GM12878 (cell line): Measurements from ENCODE around the gene DAAM1. TPM values are rescaled to one million over a fixed set of nuclear protein-coding genes. Genes with fewer than 3 reads are reported as not detected.

Experiments used
- ATAC-seq: fragments of 200-7000 bp; cut with Tn5 transposase; 3 replicates; pipeline ENCODE4 v1.9.1; 2020; ENCODE audit warnings: mild to moderate bottlenecking, moderate library complexity
- BruUV-seq: library from RNA; stranded (reverse); fragments of 400-500 nt; replicated peaks from 2 replicates; lab custom pipeline; 2021; lab: Mats Ljungman, UMichigan
- CTCF ChIA-PET: fragments of 300-600 bp; sonication (Branson Sonifier 250); formaldehyde crosslinking; extraction: SDS; loops from one replicate; lab custom pipeline; 2021; ENCODE audit warnings: inconsistent platforms; lab: Yijun Ruan, JAX
- POLR2A ChIA-PET: fragments of 350-600 bp; formaldehyde crosslinking; extraction: SDS; loops from one replicate; lab custom pipeline; 2021; ENCODE audit warnings: inconsistent platforms; lab: Charles Lee
- RAD21 ChIA-PET: fragments of 300-600 bp; sonication (Branson Sonifier 250); formaldehyde crosslinking; loops from one replicate; lab custom pipeline; 2023; ENCODE audit warnings: antibody characterized with exemption; ENCODE audit not compliant: unreplicated experiment; lab: Charles Lee
- SMC1A ChIA-PET: fragments of 300-600 bp; sonication (Branson Sonifier 250); formaldehyde crosslinking; loops from one replicate; lab custom pipeline; 2023; ENCODE audit not compliant: unreplicated experiment, uncharacterized antibody; lab: Charles Lee
- DNase-seq: peaks from one replicate; pipeline ENCODE4 v3.0.0-alpha.2; 2011; ENCODE audit warnings: low read depth, low spot score
- FAIRE-seq: peaks from 3 replicates; lab custom pipeline; 2011; peaks lifted over from hg19 to GRCh38; lab: Jason Lieb, UNC
- H2AFZ ChIP-seq: 2 replicates; pipeline ENCODE4 v1.6.0; 2011; ENCODE audit warnings: low read depth, low read length, control low read depth; ENCODE audit not compliant: control insufficient read depth
- H3K27ac ChIP-seq: 2 replicates; pipeline ENCODE4 v1.5.1; 2011; ENCODE audit warnings: control low read depth; ENCODE audit not compliant: control insufficient read depth, insufficient read depth
- H3K27me3 ChIP-seq, 2 experiments: replicated peaks in 1 of 2; 2 replicates each; pipeline versions ENCODE4 v1.6.0 to v1.6.1; 2011; ENCODE audit warnings: low read length in 1 of 2; ENCODE audit not compliant: control insufficient read depth in 2 of 2, insufficient read depth in 2 of 2
- H3K36me3 ChIP-seq, 2 experiments: 2 replicates each; pipeline ENCODE4 v1.5.1; 2011; ENCODE audit warnings: low read length in 1 of 2; ENCODE audit not compliant: control insufficient read depth in 2 of 2, insufficient read depth in 2 of 2
- H3K4me1 ChIP-seq: 2 replicates; pipeline ENCODE4 v1.6.1; 2011; ENCODE audit warnings: mild to moderate bottlenecking, low read length, moderate library complexity, mixed read lengths; ENCODE audit not compliant: control insufficient read depth, insufficient read depth
- H3K4me2 ChIP-seq: 2 replicates; pipeline ENCODE4 v1.6.0; 2011; ENCODE audit warnings: control low read depth; ENCODE audit not compliant: control insufficient read depth, insufficient read depth
- H3K4me3 ChIP-seq: fragments of 200-600 bp; sonication (generic); 2 replicates; pipeline ENCODE4 v1.5.1; 2016
- H3K79me2 ChIP-seq: 2 replicates; pipeline ENCODE4 v1.6.0; 2011; ENCODE audit warnings: low read length; ENCODE audit not compliant: control insufficient read depth, insufficient read depth
- H3K9ac ChIP-seq: 2 replicates; pipeline ENCODE4 v1.8.0; 2011; ENCODE audit warnings: low read length, control low read depth, mixed read lengths; ENCODE audit not compliant: control insufficient read depth, insufficient read depth
- H3K9me3 ChIP-seq: replicated peaks from 3 replicates; pipeline ENCODE4 v1.5.1; 2011; ENCODE audit warnings: mild to moderate bottlenecking, low read length; ENCODE audit not compliant: control insufficient read depth, insufficient read depth
- H4K20me1 ChIP-seq: 2 replicates; pipeline ENCODE4 v1.6.0; 2011; ENCODE audit not compliant: control insufficient read depth, insufficient read depth
- CHD1 ChIP-seq: IDR thresholded peaks from 2 replicates; pipeline ENCODE4 v1.6.1; 2012; ENCODE audit warnings: low read depth, low read length, improper control_type of control experiment
- ETV6 ChIP-seq, 2 experiments: fragments of 450-650 bp in 1 of 2; IDR thresholded peaks in 1 of 2; conservative IDR thresholded peaks in 1 of 2; 2 replicates each; pipeline ENCODE4 v1.6.1; 2014; ENCODE audit warnings: antibody characterized with exemption in 1 of 2, borderline replicate concordance in 1 of 2, low read depth in 1 of 2, mild to moderate bottlenecking in 1 of 2, moderate library complexity in 1 of 2
- FOXM1 ChIP-seq: IDR thresholded peaks from 2 replicates; pipeline ENCODE4 v1.6.1; 2012; ENCODE audit warnings: low read depth, mild to moderate bottlenecking, inconsistent platforms, low read length, moderate library complexity
- MEF2B ChIP-seq: fragments of 450-650 bp; IDR thresholded peaks from 2 replicates; pipeline ENCODE4 v1.6.1; 2018; ENCODE audit warnings: mild to moderate bottlenecking, moderate library complexity; ENCODE audit not compliant: partially characterized antibody, poor library complexity, severe bottlenecking
- STAT1 ChIP-seq: fragments of 450-650 bp; conservative IDR thresholded peaks from 2 replicates; pipeline ENCODE4 v1.6.1; 2014; ENCODE audit warnings: antibody characterized with exemption, mild to moderate bottlenecking
- WGBS: methylation state at CpG from one replicate; pipeline ENCODE4 v1.1.6; 2016; ENCODE audit warnings: low lambda C conversion rate; ENCODE audit not compliant: insufficient replicate concordance, insufficient coverage; ENCODE audit errors: missing lambda C conversion rate; 5-methylcytosine and 5-hydroxymethylcytosine counted together
- in situ Hi-C: fragments of 300-500 bp; cut with MboI; formaldehyde crosslinking; loops from 9 replicates; pipeline ENCODE4 v1.14.3; 2018; ENCODE audit warnings: mixed read lengths
- intact Hi-C: fragments of 100-400 bp; cut with micrococcal nuclease; formaldehyde crosslinking; loops from one replicate; pipeline ENCODE4 v1.14.2; 2022; ENCODE audit not compliant: unreplicated experiment
- polyA plus RNA-seq, 11 experiments: library from polyadenylated mRNA; depleted of rRNA in 4 of 11; unstranded in 6 of 11; stranded (reverse) in 5 of 11; fragments of >200 nt; fragmentation: Nextera tagmentation in 4 of 11; fragmentation: Illumina TruSeq in 1 of 11; extraction: Ambion mirVana in 4 of 11; extraction: Trizol in 1 of 11; gene quantifications; 1 replicate in 1 of 11; 2 replicates in 10 of 11; pipeline versions ENCODE4 v1.2.1 to v1.2.3, GENCODE V29; 2011 to 2016; ENCODE audit warnings: inconsistent platforms in 2 of 11, missing spikeins in 2 of 11, low read depth in 1 of 11
- total RNA-seq, 4 experiments: library from RNA; depleted of rRNA in 3 of 4; stranded (reverse); fragments of >200 nt in 3 of 4; fragmentation: Illumina TruSeq in 1 of 4; extraction: Trizol in 1 of 4; gene quantifications; 2 replicates each; pipeline versions ENCODE4 v1.2.1 to v1.2.3, GENCODE V29; 2013 to 2021

DAAM1 gene
- total and polyA plus RNA-seq, 10 of the 15 experiments (the other 5 are each of a cell fraction or from before 2014, with no cell fraction given), result 13.8 to 32.4 (median 24.2) TPM

DNA sequence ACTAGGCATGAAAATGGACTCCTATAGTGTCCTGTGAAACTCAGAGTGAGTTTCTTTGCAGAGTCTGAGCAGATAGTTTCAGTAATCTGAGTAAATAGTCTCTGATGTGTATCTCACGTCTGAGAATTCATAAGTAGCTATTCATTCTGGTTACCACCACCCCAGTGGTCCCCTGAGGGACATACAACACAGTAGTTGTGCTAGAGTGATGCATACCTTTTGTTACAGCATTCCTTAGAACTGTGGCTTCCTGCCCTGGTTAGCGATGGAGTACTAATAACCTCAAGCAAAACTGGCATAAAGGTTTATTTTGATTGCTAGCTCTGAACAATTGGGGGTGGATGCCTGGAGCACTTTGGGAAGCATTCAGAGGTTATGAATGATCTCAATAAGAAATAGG is 114.7 kb downstream of the DAAM1 start:
- 50% methylated on average over 2 of the region's 2 CpGs for WGBS
- intact Hi-C loops, result no loop called here
- Histone ChIP-seq H3K9me3 (no peaks in the 10 kb centered on the region), H3K4me3 (no peak overlapping the region), H3K9ac (no peak overlapping the region), H3K4me1 (no peaks in the 10 kb centered on the region; the same call in 1 of the 2 replicates), H3K27ac (no peak overlapping the region), H3K27me3 (no peaks in the 10 kb centered on the region), H3K79me2 (no peaks in the 10 kb centered on the region), H3K4me2 (no peak overlapping the region), H4K20me1 (no peaks in the 10 kb centered on the region), H3K36me3 (no peaks in the 10 kb centered on the region), H2AFZ (no peak overlapping the region)
- RAD21 ChIA-PET, result interaction anchor here (0.8 to 2.3 kb wide), 2 partner anchors 27 to 56 kb away, joined by 3 to 5 read pairs; no protein-coding TSS in a partner anchor
- no peak for TF ChIP-seq ETV6 (conservative IDR thresholded peaks at IDR 0.05 in 1 of 2, IDR thresholded peaks at IDR 0.05 in 1 of 2; ENCODE audit: borderline replicate concordance in 1 of 2, low read depth in 1 of 2)
- peak; percentile 11 for TF ChIP-seq MEF2B
- no peak for TF ChIP-seq STAT1
- ATAC-seq (peak; percentile 42), DNase-seq (no peak), FAIRE-seq (no peak)
- in situ Hi-C loops, result no loop called here
- CTCF ChIA-PET, result interaction anchor here (1.1 kb wide), 1 partner anchor 12 kb away, joined by 4 read pairs; no protein-coding TSS in a partner anchor
- no TSS peak for BruUV-seq
- POLR2A ChIA-PET, result interaction anchor here (1.0 to 1.4 kb wide), 2 partner anchors 17 to 27 kb away, joined by 3 to 4 read pairs; no protein-coding TSS in a partner anchor
- SMC1A ChIA-PET, result interaction anchor here (0.8 to 4.6 kb wide), 7 partner anchors 9 to 170 kb away, joined by 3 to 21 read pairs (median 5); partner anchors contain the start of gene DAAM1

DNA sequence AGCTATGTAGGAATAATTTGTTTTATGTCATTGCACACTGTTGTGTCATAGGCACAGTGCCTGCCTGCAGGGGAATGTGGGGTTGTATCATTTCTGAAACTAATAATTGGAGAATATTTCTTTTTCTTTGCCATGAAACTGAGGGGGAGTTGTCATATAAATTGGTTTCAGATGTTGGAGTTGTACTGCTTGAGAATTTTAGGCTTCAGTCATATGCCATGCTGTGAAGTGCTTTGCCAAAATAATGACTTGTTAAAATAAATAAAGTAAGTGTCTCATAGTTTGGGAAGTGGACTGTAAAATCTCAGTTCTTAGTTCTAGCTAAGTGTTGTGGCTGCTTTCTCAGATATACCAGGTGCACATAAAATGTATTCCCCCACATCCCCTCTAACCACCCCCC is 116.8 kb downstream of the DAAM1 start:
- ATAC-seq, result no peak; the same call in 2 of the 3 replicates
- CTCF ChIA-PET, result interaction anchor here (0.5 to 2.1 kb wide), 6 partner anchors 15 to 168 kb away, joined by 3 to 7 read pairs (median 4); no protein-coding TSS in a partner anchor

More for the DNA sequence above, 116.8 kb downstream of the DAAM1 start:
- in situ Hi-C loops, result no loop called here
- Histone ChIP-seq H3K36me3 (no peaks in the 10 kb centered on the region), H3K27ac (no peak overlapping the region), H3K9ac (no peak overlapping the region), H3K4me2 (no peak overlapping the region), H3K9me3 (no peaks in the 10 kb centered on the region), H3K27me3 (no peaks in the 10 kb centered on the region), H3K4me1 (no peaks in the 10 kb centered on the region; the same call in 1 of the 2 replicates), H4K20me1 (no peaks in the 10 kb centered on the region), H2AFZ (no peak overlapping the region), H3K4me3 (no peak overlapping the region), H3K79me2 (no peaks in the 10 kb centered on the region)
- TF ChIP-seq CHD1, result no peak
- no peak for TF ChIP-seq FOXM1
- intact Hi-C loops, result no loop called here
- FAIRE-seq, result no peak
- no TSS peak for BruUV-seq
- DNase-seq, result no peak
- ChIA-PET POLR2A (no interaction called here), SMC1A (interaction anchor here (0.8 to 4.6 kb wide), 7 partner anchors 8 to 176 kb away, joined by 3 to 21 read pairs (median 5); partner anchors contain the start of gene DAAM1), RAD21 (interaction anchor here (1.6 kb wide), 1 partner anchor 30 kb away, joined by 11 read pairs; no protein-coding TSS in a partner anchor)
